COR-L47 (cell line): ENCODE measurements around the gene RNFT2.
A peak's percentile ranks its signal among the peaks of the same experiment; 100 is the strongest.
"Not testable (repeated sequence)": the region's sequence is repeated elsewhere in the genome, so short reads cannot be mapped to it uniquely, and the experiment has no call there.

Source experiments
- DNase-seq: peaks from one replicate; lab custom pipeline; 2025; lab: John Stamatoyannopoulos, UW

The RNFT2 gene

DNA sequence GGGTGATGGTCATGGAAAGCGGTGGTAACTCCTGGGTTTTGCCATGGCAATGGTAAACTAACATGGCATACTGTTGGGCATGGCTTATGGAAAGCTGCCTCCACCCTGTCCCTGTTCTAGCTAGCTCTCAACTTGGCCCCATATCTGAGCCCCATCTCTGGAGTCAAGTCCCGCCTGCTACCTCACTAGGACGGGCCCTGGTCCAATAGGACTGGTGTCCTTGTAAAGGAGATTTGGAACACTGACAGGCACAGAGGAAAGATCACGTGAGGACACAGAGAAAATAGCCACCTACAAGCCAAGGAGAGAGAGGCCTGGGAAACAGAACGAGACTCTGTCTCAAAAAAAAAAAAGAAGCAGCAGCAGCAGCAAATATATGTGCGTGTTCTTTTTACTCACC is 59.8 kb downstream of the RNFT2 start:
- no peak for DNase-seq

DNA sequence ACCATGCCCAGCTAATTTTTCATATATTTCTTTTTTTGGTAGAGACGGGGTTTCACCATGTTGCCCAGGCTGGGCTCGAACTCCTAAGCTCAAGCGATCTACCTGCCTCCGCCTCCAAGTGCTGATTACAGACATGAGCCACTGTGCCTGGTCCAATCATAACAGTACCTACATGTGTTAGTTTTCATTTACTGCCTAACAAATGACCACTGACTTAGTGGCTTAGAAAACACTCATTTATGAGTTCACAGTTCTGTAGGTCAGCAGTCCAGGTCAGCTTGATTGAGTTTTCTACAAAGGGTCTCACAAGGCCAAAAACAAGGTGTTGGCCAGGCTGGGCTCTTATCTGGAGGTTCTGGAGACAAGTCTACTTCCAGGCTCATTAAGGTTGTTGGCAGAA is 60.6 kb downstream of the RNFT2 start:
- DNase-seq, result no peak

DNA sequence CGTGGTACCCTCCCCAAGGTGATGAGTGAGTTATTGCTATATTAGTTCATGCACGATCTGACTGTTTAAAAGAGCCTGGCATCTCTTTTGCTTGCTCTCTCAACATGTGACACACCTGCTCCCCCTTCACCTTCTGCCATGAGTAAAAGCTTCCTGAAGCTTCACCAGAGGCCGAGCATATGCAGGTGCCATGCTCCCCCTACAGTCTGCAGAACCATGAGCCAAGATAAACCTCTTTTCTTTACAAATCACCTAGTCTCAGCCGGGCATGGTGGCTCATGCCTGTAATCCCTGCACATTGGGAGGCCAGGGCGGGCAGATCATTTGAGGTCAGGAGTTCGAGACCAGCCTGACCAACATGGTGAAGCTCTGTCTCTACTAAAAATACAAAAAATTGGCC is 61.8 kb downstream of the RNFT2 start:
- DNase-seq, result no peak

DNA sequence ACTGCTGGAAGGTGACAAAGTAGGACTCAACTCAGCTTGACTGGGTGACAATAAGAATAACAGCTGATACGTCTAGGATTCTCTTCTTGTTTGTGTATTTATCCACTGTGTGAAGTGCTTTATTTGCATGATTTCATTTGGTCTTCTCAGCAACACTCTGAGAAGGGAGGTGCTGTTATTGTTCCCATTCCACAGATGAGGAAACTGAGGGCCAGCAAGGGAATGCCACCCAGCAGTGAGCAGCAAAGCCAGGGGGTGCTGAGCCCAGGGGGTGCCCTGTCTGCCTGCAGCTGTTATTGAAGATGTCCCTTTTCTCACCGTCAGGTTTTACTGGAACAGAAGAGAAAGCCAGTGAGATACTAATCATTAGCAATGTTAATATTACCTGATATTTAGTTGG is 62.8 kb downstream of the RNFT2 start:
- no peak for DNase-seq

DNA sequence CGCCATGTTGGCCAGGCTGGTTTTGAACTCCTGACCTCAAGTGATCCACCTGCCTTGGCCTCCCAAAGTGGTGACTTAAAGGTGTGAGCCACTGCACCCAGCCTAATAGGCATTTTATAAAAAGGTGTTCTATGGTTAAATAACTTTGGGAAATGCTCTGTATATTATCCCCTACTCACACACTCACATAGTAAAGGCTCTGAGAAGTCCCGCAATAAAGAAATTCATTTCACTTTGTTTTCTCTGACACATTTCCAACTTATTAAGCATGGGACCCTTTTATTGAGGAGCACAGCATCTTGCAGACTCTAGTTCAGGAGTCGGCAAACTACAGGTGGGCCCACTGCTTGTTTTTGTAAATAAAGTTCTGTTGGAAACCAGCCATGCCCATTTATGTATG is 63.9 kb downstream of the RNFT2 start:
- DNase-seq, result no peak

DNA sequence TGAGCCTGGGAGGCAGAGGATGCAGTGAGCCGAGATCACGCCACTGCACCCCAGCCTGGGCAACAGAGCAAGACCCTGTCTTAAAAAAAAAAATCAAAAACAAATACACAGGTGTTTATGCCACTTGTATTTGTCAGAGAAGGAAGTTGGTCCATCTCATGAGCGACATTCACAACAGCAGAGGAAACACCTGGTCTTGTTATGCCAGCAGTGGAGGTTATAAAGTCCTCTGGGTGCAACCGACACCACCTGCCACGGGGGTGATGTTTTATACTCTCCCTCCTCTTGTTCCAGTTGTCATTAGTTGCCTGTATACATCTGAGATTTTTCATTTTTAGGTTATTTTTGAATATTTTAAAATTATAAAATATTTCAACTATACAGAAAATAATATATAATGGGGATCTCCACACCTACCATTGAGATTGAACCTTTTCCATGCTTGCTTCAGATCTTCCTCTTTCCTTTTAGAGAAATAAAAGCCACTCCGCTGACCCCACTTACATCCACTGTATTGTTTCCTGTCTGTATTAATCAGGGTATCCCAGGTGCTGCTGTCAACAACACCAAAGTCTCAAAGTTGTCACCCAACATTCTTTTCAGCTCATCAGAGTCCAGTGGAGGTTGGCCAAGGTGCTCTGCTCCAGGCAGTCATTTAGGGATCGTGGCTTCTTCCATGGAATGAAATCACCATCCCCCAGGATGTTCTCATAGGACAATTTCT is 65.1 kb downstream of the RNFT2 start:
- no peak for DNase-seq

DNA sequence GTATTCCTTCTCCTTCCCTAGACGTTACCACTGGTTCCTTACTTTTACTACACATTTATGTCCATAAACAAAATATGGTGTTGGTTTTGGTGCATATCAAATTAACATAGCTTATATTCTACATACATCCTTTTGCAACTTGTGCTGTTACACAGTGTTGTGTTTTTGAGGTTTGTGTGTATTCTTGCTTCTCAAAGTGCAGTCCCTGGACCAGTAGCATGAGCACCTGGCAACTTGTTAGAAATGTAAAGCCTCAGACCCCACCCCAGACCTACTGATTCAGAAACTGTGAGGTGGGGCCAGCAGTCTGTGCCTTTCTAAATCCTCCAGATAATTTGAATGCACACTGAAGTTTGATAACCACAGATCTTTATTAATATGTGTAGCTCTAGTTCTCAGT is 65.9 kb downstream of the RNFT2 start:
- no peak for DNase-seq

DNA sequence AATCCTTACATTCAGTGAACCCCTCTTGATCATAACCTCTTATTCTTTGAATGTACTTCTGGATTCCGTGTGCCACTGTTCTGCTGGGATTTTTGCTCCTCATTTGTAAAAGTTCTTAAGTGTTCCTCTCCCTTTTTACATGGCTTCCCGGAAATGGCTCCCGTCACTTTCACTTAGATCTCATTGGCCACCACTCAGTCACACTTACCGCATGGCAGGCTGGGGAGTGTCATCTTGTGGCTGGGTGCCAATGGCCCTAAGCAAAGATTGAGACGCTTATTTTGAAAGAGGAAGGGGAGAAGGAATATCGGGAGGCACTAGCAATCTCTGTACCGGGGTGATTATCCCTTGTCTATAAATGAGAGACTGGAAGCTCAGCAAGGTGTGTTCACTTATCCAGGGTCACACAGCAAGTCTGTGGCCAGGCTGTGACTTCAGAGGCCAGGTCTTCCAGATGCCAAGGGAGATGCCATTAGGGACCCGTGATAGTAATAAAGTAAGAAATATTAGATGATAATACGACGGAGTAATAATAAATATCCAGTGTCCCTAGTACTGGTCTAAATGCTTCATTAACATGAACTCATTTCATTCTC is 68.8 kb downstream of the RNFT2 start:
- DNase-seq, result no peak

DNA sequence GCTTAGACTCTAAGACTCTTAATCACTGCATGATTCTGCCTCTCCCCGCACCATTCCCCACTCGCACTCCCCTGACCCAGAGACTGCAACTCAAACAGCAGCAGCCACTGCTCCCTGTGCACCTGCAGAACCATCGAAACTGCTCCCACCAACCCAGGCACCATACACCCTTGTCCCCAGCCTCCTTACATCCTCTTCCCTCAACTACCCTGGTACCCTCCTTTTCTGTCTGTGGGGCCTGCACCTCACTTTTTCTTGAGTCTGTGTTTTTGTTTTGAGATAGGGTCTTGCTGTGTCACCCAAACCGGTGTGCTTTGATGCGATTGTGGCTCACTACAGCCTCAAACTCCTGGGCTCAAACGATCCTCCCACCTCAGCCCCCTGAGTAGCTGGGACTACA is 69.4 kb downstream of the RNFT2 start:
- DNase-seq, result no peak

DNA sequence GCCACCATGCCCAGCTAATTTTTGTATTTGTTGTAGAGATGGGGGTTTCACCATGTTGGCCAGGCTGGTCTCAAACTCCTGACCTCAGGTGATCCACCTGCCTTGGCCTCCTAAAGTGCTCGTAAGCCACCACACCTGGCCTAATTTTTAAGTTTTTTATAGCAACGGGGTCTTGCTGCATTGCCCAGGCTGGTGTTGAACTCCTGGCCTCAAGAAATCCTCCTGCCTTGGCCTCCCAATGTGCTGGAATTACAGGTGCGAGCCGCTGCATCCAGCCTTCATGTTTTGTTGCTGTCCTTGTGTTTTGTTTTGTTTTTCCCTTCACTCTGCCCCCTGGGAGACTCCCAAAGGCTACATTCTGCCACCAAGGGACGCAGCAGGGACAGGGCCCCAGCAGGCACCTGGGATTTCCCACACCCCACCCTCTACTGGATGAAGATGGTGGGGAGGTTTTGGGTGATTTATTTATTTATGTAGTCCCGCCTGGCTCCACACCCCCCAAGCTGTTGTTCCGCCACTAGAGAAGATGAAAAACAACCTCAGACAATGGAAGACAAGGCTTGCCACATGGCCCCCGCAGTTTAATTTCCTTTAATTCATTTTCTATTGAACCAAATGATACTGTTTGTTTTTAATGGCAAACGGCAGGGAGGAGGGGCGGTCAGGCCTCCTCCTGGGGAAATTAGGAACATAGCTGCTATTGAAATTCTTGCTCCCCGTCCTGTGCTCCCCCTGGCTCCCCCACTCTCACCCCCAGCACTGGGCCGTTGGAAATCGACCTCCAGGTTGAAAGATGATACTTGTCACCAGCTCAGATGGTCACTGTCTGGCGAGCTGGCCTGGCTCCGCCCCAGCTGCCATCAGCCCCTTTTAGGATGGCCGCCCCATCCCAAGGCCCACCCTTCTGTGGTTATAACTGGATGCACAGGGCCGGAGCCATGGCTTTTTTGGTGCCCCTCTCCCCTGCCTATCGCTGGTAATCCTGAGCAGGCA is 70.3 kb downstream of the RNFT2 start:
- DNase-seq, result peak; percentile 8

DNA sequence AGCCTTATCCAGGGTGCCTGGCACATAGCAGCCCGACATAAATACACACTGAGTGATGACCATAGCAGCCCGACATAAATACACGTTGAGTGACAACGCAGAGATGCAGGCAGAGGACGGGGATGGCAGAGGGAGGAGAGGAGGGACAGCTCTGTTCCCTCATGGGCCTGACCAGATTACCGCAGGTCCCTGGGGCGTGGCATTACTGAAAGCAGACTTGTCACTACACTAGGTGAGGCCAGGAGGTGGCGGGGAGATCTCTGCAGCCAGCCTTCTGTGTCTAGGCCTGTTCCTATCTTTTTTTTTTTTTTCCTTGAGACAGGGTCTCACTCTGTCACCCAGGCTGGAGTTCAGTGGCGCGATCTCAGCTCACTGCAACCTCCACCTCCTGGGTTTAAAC is 74.1 kb downstream of the RNFT2 start:
- no peak for DNase-seq

DNA sequence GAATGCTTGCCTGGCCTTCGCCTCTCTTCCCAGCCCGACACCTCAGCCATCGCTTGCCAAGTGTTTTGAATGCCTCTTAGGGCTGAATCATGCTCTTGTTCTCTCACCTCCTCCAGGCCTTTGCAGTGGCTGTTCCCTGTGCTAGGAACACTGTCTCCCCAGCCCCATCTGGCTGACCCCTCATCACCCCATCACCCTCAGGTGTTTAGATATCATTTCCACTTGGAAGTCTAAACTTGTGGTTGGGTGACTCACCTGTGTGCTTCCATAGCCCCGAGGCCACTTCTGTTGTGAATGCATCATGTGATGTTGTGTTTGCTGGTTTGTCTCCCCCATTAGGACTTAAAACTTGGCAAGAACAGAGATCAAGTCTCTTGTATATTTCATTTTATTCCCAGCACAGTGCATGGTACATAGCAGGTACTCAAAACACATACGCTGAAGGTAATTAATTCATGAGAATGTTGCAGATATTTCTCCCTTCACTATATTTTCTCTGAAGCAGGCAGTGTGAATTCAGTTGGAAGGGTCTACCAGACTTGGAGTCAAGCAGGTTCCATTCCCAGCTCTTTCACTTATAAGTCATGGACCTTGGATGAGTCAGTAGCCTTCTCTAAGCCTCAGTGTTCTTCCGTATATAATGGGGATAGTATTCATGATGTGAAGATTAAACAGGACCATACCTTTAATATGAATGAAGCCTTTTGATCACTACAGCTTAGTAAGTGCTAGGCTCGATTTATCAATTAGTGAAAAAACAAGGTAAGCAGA is 75.3 kb downstream of the RNFT2 start:
- DNase-seq, result no peak

DNA sequence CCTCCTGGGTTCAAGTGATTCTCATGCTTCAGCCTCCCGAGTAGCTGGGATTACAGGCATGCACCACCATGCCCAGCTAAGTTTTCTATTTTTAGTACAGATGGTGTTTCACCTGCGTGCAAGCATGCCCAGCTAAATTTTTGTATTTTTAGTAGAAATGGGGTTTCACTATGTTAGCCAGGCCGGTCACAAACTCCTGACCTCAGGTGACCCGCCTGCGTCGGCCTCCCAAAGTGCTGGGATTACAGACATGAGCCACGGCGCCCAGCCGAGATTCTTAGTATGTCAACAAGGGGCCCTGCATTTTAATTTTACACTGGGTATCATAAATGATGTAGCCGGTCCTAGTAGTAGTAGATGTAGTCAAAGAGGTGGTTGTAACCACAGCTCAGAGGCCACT is 76.7 kb downstream of the RNFT2 start:
- not testable (repeated sequence) for DNase-seq

DNA sequence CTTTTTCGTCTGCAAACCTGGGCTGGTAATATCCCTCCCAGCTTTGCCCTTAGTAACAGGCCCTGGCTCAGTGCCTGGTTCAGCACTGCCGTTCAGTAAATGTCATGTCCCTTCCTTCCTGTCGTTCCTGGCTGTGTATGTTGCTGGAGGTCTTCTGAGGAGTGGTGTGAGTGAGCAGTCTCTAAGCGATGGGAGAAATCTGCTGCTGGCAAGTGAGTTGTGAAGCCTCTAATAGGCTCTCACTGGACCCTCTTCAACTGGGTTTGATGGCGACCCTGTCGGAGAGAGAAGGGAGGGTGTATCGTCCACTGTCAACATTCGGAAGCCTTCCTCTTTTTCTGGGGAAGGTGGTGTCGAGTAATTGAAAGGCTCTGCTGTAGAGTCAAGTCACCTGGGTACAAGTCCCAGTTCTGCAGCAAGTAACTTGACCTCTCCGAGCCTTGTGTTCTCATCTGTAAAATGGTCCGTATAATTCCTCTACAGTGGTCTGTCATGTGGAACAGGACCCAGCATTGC is 80.3 kb downstream of the RNFT2 start:
- no peak for DNase-seq

DNA sequence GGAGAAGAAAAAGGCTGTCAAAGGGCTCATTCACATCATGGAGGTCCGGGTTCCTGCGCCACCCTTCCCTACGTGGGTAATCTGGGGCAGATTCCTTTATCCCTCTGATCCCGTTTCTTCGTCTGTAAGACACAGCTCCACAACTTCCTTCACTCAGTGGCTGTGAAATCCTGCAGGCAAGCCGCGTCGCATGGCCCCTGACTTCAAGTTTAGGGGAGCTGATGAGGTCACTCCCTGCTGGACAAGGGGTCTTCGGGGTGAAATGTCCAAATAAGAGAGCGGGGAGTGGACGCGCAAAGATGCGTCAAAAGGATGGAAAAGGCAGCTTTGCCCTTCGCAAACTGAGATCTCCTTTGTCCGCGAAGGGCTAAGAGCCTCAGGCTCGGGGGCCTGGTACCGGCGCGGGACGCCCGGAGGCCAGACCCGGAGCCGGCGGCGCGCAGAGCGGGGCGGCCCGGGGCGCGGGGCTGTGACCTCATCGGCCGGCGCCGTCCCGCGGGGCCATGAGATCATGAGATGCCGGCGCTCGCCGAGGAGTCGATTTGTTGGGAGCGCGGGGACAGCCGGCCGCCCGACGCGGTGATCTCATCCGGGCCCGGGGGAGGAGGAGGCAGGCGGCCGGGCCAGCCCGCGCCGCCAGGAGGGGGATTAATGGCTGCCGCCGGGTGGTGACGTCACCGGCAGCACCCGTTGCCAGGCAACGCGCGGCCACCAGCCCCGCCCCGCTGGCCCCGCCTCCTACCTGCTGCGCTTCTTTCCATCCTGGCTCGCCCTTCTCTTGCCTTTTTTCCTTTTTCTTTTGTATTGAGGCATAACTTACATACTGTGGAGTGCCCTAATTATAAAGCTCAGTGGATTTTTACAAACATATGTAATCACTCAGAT is 81.1 kb downstream of the RNFT2 start:
- peak; percentile 90 for DNase-seq

DNA sequence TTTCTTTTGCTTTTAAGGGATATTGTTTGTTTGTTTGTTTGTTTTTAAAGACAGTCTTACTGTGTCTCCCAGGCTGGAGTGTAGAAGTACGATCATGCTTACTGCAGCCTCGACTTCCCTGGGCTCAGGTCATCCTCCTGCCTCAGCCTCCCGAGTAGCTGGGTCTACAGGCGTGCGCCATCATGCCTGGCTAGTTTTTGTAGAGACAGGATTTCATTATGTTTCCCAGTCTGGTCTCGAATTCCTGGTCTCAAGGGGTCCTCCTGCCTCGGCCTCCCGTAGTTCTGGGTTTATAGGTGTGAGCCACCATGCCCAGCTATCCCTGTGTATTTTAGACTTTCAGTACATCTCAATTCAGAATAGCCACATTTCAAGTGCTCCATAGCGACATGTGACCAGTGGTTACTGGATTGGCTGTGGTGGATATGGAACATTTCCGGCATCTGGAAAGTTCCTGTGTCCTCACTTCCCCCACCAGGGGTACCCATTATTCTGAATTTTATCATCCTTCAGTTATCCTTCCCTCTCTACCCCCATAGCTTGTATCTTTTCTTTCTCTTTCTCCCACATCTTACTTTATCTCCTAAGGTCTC is 82.0 kb downstream of the RNFT2 start:
- DNase-seq, result no peak

DNA sequence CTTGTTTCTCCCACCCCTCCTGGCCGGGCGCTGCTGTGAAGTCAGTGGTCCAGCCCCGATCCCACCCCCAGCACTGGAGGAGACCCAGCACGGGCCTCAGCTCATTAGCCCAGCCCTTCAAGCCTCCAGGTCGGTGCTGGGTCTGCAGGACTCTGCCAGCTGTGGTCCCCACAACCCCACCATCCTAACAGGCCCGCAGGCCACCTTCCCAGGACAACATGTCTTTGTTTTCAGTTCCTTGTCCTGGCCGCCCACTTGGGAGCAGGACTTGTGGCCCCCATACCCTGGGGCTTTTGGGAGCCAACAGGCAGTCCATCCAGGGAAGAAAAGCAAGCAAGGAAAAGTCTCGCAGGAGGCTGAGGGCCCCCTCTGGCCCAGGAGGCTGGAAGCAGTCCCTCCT is 83.2 kb downstream of the RNFT2 start:
- no peak for DNase-seq

DNA sequence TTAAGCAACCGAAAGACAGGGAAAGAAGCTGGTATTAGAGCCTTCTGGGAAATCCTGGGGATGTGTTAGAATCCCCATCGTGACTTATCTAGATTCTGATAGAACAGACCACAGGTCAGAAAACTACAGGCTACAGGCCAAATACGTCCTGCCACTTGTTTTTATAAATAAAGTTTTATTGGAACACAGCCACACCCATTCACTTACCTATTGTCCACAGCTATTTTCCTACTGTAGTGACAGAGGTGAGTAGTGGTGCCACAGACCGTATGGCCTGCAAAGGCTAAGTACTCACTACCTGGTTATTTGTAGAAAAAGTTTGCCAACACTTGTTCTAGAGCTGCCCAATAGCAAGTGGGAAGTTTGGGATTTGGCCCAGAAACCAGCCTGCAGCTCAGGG is 89.3 kb downstream of the RNFT2 start:
- no peak for DNase-seq

DNA sequence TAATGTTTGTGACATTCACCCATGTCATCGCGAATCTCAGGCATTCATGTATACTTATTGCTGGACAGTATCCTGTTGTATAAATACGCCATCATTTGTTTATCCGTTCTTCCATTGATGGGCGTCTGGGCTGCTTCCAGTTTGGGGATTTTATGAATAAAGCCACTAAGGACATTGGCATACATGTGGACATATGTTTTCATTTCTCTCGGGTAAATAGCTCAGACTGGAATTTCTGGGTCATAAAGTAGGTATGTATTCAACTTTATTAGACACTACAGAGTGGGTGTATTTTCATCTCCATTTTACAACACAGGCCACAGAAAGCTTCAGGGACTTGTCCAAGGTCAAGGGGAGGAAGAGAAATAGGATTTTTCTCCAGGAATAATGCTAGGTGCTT is 94.2 kb downstream of the RNFT2 start:
- DNase-seq, result no peak

DNA sequence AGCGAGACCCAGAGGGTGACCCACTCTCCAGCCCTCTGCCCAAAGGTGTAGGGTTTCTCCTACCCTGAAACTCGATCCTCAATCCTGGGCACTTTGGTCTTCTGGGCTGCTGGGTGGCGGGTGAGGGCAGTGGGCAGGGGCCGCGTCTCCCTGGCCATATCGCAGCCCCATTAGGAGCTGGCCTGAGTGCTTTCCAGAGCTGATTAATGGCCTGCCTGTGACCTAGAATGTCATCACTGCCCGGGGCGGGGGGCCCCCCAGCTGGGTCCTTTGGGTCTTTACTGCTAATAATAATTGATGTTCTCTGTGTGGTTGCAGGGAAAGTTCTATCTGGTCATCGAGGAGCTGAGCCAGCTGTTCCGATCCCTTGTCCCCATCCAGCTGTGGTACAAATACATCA is 95.4 kb downstream of the RNFT2 start:
- no peak for DNase-seq

DNA sequence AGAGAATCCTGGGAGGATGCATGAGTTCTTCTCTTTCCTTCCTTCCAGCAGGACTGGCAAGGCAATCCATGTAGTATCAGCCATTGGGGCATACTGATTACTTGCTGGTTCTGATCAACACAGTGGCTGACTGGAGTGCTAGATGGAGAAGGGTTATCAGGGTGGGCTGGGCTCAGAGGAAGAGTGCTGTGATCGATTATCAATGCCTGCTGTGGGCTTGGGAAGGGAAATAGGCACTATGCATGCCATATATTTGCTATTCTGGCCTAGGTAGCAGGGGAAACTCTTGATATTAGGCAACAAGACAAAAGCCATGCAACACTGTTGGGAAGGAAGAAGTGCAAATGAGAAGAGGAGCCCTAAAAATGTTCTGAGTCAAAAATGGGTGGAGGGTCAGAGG is 97.4 kb downstream of the RNFT2 start:
- DNase-seq, result no peak
